ENCODE data around the gene LGR4. TPM values are rescaled to one million over a fixed set of nuclear protein-coding genes. Genes with fewer than 3 reads are reported as not detected.

LGR4 gene
- total RNA-seq, 1 donor from 2014 or later: 1.6 TPM

DNA sequence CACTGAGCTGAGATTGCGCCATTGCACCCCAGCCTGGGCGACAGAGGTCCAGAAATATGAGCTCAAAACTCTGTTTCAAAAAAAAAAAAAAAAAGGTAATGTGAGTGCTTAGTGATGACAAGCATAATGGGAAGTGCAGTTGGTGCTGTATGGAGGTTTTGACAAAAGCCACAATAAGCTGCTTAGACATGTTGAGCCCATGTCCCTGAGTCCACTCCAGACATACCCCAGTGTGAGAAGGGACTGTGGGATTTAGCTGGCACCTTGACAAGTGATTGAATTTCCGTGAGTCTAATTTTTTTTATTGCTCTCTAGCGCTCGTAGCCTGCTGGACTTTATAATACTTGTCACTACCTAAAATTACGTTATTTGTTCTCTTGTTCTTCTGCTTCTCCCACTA lies 15.1 kb upstream of the LGR4 start:
- DNase-seq (ENCODE audit: low read depth in 2 of 2): no peak

GRCh38 chr11:27485930-27486773 lies 13.6 kb upstream of the LGR4 start:
- DNase-seq (ENCODE audit: low read depth in 2 of 2): peak; percentile 67 to 72

GRCh38 chr11:27482793-27483192 lies 10.2 kb upstream of the LGR4 start:
- no peak for DNase-seq (ENCODE audit: low read depth in 2 of 2)

DNA sequence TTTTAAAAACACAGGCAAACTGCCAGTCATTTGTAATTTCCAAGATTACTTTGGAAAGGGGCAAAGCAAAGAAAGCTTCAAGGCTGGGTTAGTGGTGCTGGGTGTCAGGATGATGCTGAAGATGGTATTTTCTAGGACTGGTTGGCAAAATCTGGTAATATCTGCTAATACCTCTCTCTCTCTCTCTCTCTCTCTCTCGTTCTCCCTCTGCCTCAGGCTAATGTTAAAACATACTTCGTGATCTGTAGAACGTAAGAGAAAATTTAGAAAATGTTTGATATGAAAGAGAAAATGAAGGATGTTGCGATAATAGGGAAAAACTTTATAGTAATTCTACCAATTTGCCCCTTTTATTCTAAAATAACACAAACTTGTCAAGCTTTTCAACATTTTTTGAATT lies 9.4 kb upstream of the LGR4 start:
- DNase-seq (ENCODE audit: low read depth in 2 of 2): no peak

- no peak for DNase-seq (ENCODE audit: low read depth in 2 of 2)
Observed at GRCh38 chr11:27477831-27478230, 5.2 kb upstream of the LGR4 start.

GRCh38 chr11:27477243-27477642 lies 4.7 kb upstream of the LGR4 start:
- DNase-seq (ENCODE audit: low read depth in 2 of 2): no peak

GRCh38 chr11:27475622-27476021 lies 3.0 kb upstream of the LGR4 start:
- DNase-seq (ENCODE audit: low read depth in 2 of 2): no peak

- DNase-seq (ENCODE audit: low read depth in 2 of 2): peak in 1 of 2 donors; percentile 2
Observed at GRCh38 chr11:27473017-27473406, 422 bp upstream of the LGR4 start.

- peak; percentile 36 for DNase-seq (ENCODE audit: low read depth in 2 of 2)
Observed at GRCh38 chr11:27471589-27472397, 797 bp downstream of the LGR4 start.

GRCh38 chr11:27470826-27471588 lies 1.6 kb downstream of the LGR4 start:
- peak; percentile 2 to 3 for DNase-seq (ENCODE audit: low read depth in 2 of 2)

DNA sequence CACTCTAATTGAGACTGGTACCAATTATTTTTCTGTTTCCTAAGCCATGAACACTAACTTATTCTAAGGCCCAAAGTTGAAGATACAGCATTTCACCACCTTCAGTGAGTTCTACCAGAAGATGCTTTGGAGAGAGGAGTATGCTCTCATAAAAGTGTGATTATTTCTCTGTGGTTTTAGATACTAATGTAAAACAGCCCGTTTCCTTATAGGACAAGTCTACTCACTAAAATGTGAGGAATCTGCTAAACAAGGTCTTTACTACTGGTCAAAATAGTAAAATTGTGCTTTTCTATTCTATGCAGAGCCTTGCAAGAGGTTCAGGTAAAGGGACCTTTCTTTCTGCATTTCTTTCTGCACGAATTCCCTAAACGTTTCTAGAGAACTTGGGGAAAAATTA lies 2.4 kb downstream of the LGR4 start:
- DNase-seq (ENCODE audit: low read depth in 2 of 2): no peak

- DNase-seq (ENCODE audit: low read depth in 2 of 2): no peak
Observed at GRCh38 chr11:27468995-27469695, 3.4 kb downstream of the LGR4 start.

DNA sequence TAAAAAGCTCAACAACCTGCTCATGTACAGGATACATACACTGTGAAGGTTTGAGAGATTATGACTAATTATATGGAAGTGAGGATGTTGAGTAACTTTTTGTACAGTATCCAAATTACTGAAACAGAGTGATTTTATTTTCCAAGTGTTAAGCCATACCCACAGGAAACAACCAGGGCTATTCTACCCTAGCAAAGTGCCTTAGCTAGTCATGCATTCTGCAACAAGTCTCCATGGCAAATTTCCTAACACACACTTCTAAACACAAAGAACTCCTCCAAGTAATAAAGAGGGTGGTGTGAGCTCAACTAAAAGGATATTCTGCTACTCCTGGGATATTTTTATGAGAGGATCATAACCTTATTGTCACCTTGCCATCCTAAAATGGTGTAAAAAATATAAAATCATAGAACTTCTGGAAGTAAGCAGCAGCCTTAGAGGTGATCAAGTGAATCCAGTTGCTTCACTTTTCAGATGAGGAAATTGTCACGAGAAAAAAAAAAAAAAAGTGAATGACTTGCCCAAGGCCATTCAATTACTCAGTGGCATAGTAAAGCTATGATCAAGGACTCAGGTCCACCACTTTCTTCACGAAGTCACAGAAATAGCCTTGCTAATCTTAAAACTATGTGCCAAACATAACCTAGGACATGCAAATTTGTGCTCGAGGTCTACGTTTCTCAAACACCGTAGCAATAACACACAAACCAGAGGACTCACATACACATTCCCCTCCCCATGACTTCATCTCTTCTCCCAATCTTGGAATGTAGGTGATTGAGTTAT lies 4.2 kb downstream of the LGR4 start:
- peak; percentile 26 to 93 for DNase-seq (ENCODE audit: low read depth in 2 of 2)

DNA sequence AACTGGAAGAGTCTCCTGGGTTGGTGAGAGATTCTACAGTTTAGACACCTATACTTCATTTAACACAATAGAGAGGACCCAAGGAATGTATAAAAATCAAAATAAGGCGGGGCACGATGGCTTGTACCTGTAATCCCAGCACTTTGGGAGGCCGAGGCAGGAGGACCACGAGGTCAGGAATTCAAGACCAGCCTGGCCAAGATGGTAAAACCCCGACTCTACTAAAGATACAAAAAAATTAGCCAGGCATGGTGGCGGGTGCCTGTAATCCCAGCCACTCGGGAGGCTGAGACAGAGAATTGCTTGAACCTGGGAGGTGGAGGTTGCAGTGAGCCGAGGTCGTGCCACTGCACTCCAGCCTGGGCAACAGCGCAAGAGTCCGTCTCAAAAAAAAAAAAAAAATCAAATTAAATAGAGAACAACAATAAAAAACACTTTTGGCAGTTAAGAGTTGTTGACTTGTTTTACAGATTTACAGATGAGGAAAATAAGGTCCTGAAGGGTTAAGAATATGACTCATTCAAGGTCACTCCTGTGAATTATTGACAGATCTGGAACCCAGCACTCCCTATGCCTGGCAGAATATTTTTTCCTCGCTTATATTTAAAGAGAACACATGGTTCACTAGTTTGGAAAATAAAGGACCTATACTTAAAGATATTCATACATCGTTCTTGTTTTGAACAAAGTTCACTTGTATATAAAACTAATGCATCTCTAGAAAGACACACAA lies 5.2 kb downstream of the LGR4 start:
- no peak for DNase-seq (ENCODE audit: low read depth in 2 of 2)

DNA sequence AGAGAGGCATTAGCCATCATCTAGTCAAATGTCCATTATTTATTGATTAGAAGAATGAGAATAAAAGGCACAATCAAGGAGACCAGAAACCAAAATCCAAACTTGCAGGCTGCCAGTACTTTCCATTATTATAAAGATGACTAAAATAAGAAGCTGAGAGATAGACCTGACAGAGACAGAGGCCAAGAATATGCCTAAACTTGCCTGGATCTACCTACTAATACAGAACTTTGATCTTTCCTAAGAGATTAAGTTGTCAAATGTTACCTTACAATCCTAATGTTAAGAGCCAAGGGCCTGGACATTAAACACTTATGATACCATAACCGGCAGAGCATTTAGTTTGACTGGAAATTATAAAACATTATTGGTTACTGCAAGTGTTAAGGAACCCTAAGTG lies 6.2 kb downstream of the LGR4 start:
- DNase-seq (ENCODE audit: low read depth in 2 of 2): no peak

DNA sequence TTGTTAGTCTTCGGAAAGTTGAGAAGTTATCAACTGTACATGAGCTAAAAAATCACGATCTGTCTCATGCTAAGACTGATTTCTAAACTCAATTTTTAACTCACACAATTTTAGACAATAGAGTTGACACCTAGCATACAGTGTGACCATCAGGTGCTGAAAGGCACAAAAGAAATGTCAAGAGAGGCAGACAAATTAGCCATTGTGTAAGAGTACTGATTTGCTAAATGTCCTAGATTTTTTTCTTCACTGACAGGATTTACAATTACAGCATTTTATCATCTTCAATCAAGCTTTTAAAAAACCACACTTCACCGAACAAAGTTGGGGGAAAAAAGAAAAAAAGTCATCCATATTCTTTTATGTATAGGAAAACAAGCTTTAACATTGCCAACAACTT lies 7.0 kb downstream of the LGR4 start:
- no peak for DNase-seq (ENCODE audit: low read depth in 2 of 2)

- DNase-seq (ENCODE audit: low read depth in 2 of 2): no peak
Observed at GRCh38 chr11:27464909-27465308, 7.7 kb downstream of the LGR4 start.

- DNase-seq (ENCODE audit: low read depth in 2 of 2): no peak
Observed at GRCh38 chr11:27464289-27464696, 8.3 kb downstream of the LGR4 start.

DNA sequence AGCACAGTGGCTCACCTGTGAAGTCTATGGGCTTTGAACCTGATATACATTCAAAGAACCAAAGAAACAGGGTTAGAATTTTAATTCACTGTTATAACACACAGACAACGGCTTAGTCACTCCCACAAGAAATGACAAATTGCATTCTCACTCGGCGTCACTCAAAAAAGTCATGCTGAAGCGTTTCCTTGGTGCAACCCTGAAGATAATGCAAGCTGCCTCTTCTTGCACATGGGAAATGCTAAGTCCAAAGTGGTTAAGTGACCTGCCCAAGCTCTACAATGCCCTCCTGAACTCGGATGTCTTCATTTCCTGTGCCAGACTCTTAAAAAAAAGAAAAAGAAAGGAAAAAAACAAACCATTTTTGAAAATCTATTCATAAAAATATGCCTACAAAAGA lies 10.0 kb downstream of the LGR4 start:
- DNase-seq (ENCODE audit: low read depth in 2 of 2): peak in 1 of 2 donors; percentile 66
